ENCODE data around the gene AGXT. TPM values are rescaled to one million over a fixed set of nuclear protein-coding genes. Genes with fewer than 3 reads are reported as not detected.
"Not testable (repeated sequence)": the region's sequence is repeated elsewhere in the genome, so short reads cannot be mapped to it uniquely, and the experiment has no call there.

The AGXT gene
- total RNA-seq, 1 donor from 2014 or later = not detected

GRCh38 chr2:240839152-240840143 is 29.2 kb upstream of the AGXT start:
- intact Hi-C loops (cut with micrococcal nuclease) = no loop called here

DNA sequence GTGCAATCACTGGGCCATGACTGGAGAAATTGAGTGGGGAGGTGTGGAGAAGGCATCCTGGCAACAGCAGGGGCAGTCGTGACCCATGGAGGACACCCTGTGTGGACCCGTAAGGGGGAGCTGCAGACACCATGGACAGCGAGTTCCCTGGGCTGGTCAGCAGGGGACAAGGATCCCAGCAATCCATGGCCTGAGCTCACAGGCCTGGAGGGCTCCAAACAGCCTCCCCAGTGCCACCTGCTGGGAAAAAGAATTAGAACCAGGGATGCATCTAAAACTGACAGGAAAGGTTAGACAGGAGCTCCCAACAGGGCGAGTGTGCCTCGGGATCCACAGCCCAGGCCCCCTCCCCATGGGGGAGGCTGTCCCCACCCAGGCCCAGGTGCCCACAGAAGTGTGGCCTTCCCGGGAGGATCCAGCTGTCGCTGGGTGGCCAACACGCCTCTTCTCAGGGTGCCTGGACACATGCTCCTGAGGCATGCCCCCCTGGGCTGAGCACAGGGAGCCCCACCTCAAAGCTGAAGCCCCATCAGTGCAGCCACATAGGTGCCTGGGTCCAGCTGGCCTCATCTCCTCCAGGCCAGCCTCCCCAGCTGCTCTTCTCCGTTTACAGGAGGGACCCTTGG is 28.1 kb upstream of the AGXT start:
- intact Hi-C loops (cut with micrococcal nuclease) = no loop called here

DNA sequence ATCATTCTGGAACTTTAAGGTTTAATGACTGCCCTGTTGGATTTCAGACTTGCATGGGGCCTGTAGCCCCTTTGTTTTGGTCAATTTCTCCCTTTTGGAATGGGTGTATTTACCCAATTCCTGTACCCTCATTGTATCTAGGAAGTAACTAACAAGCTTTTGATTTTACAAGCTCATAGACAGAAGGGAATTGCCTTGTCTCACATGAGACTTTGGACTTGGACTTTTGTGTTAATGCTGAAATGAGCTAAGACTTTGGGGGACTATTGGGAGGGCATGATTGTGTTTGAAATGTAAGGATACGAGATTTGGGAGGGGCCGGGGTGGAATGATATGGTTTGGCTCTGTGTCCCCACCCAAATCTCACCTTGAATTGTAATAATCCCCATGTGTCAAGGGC is 22.3 kb upstream of the AGXT start:
- intact Hi-C loops (cut with micrococcal nuclease) = not testable (repeated sequence)

DNA sequence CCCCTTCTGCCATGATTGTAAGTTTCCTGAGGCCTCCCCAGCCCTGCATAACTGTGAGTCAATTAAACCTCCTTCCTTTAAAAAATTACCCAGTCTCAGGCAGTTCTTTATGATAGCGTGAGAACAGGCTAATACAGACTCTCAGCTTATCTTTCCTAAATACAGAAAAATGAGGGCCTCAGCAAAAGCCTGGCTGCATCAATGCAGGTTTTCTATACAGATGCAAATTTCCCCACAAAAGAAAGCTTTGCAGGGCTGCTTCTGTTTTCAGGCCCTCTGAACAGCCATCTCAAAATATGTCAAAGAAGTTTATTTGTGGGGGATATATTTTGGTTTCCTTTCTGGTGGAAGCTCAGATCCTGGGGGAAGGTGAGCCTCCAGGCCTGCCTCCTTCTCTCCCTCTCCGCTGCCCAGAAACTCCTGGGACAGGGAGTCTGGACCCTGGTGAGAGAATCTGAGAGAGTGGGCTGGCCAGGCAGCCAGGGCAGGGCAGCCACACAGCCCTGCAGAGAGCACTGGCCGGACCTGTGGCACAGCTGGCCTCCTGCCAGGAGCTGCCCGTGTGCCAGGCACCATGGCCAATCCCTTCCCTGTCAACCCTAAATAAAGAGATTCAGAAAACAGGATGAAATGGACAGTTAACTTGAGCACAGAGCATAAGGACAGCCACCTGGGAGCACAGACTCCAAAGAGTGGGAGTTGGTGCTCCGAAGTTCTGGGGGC is 21.6 kb upstream of the AGXT start:
- intact Hi-C loops (cut with micrococcal nuclease) = no loop called here

DNA sequence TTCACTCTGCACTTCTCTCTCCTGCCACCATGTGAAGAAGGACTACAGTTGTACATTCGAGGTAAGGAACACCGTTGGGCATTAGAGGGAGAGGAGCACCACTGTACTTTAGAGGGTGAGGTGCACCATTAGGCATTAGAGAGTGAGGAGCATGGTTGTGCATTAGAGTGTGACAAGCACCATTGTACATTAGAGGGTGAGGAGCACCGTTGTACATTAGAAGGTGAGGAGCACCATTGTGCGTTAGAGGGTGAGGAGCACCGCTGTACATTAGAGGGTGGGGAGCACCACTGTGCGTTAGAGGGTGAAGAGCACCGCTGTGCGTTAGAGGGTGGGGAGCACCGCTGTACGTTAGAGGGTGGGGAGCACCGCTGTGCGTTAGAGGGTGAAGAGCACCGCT is 20.8 kb upstream of the AGXT start:
- intact Hi-C loops (cut with micrococcal nuclease) = no loop called here

DNA sequence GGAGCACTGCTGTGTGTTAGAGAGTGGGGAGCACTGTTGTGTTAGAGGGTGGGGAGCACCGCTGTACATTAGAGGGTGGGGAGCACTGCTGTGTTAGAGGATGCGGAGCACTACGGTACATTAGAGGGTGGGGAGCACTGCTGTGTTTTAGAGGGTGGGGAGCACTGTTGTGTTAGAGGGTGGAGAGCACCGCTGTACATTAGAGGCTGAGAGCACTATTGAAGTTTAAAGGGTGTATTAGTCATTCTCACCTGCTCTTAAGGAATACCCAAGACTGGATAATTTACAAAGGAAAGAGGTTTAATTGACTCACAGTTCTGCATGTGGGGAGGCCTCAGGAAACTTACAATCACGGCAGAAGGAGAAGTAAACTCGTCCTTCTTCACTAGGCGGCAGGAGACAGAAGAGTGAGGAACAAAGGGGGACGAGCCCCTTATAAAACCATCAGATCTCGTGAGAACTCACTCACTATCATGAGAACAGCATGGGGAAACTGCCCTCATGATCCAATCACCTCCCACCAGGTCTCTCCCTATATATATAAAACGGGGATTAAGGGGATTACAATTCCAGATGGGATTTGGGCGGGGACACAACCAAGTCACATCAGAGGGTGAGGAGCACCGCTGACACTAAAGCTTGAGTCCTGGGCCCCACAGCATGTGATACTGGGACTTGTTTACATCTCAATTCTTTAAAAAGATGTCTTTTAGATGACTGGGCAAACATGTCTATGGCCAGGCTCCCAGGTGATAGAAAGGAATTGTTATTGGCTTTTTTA is 19.5 kb upstream of the AGXT start:
- intact Hi-C loops (cut with micrococcal nuclease) = no loop called here

GRCh38 chr2:240850026-240850425 is 18.6 kb upstream of the AGXT start:
- intact Hi-C loops (cut with micrococcal nuclease) = no loop called here

- intact Hi-C loops (cut with micrococcal nuclease) = no loop called here
Measured at GRCh38 chr2:240850756-240851077, 17.9 kb upstream of the AGXT start.

GRCh38 chr2:240851078-240851991 is 17.3 kb upstream of the AGXT start:
- intact Hi-C loops (cut with micrococcal nuclease) = no loop called here

DNA sequence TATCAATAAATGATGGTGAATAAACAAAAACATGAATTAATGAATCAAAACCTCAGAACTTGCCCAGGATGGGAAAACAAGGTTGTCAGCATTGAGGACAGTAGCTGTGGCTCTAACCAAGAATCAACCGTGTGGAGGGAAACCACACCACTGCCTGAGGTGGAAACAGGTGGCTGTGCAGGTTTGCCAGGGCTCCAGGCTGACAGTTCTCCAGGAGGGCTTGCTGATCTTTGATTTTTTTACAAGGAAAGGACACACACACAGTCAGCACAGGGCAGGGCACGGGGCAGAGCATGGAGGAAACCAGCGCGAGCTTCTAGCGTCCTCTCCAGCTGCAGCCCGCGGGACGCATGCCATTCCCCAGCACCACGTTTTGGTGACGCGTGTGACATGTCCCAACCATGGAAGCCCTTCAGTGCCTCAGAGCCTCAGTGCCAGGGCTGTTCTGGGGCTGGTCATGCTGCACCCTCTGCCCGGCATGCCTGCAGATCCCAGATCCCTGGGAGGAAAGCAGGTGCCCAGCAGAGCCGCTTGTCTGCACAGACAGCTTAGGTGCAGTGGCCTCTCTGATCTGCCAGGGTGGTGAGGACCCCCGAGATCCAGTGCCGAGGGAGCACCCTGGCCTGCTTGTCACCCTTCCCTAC is 15.8 kb upstream of the AGXT start:
- intact Hi-C loops (cut with micrococcal nuclease) = no loop called here

GRCh38 chr2:240855670-240856069 is 13.0 kb upstream of the AGXT start:
- intact Hi-C loops (cut with micrococcal nuclease) = no loop called here

DNA sequence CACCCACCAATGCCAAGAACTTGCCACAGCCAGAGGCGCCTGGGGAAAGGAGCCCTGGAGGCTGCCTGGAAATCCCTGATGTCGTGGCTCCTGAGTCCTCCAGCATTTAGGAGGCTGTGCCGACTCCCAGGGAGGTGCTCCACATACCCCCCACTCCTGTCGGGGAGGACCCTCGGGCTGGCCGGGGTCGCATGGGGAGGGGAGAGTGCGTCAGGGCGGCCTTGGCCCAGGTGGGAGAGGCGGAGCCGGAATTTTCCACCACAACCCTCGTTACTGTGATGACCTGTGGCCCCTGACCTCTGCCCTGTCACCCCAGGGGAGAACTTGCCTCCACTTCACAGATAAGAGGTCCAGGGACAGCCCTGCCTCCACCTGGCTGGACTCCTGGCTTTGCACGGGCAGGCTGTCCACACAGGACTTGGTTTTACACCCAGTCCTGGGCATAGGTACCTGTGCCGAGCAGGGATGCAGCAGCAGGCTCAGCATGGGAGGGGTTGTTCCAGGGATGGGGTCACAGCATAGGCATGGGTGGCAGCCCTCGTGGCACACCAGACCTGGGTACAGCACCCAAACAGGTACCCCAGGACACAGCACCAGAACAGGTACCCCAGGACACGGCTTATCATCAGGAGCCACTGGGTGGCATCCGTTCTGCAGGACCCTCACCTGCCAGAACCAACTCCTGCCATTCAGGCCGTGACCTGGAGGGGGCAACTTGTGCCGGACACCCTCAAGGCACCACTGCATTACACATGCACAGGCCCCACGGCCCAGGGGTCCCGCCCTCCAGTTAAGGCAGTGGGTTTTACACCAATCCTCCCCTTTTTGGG is 12.3 kb upstream of the AGXT start:
- intact Hi-C loops (cut with micrococcal nuclease) = no loop called here

GRCh38 chr2:240857039-240858008 is 11.3 kb upstream of the AGXT start:
- intact Hi-C loops (cut with micrococcal nuclease) = no loop called here

GRCh38 chr2:240858321-240858720 is 10.3 kb upstream of the AGXT start:
- intact Hi-C loops (cut with micrococcal nuclease) = no loop called here

- intact Hi-C loops (cut with micrococcal nuclease) = no loop called here
Measured at GRCh38 chr2:240858871-240859270, 9.8 kb upstream of the AGXT start.

DNA sequence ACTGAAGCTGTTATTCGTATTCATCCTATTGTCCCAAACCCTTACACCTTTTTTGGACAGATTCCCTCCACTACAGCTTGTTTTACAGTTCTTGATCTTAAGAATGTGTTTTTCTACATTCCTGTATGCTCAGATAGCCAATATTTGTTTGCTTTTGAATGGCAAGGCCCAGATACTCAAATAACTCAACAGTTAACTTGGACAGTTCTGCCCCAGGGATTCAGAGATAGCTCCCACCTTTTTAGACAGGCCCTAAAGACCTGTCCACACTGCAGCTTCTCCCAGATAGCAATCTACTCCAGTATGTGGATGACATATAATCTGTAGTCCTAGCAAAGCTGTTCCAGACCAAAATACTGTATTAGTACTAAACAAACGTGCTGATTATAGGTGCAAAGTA is 7.1 kb upstream of the AGXT start:
- intact Hi-C loops (cut with micrococcal nuclease) = no loop called here

DNA sequence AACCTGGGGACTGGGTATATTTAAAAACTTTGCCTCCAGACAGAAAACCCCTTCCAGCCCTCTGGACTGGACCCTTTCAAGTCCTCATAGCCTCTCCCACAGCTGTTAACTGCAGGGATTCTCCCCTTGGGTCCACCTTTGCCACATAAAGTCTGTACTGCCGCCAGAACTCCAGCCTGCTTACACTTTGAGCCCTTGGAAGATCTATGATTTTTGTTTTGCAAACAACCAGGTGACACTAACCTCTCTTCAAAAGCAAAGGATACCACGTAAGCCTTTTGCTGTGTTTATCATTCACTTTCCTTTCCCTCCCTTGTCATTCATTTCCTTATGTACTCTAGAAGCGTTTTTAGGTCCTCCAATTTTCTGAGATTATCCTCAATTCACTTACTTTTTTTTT is 4.1 kb upstream of the AGXT start:
- intact Hi-C loops (cut with micrococcal nuclease) = no loop called here

DNA sequence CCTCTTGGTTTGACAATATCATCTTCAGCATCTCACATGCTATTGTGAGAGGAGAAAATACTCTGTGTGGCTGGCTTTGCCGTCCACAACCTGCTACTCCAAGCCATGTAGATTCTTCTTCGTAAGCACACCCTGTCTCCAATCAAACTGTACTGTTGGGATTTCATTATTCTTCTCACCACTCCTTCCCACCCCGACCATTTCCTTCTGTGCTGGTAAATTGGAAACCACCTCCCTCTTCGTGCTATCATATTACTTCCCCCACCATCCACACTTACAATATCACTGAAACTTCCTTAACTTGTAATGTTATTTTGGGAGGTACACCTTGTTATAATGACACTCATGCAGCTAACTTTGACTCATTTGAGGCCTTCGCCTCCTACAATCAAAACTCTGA is 3.2 kb upstream of the AGXT start:
- intact Hi-C loops (cut with micrococcal nuclease) = no loop called here
